Fibroblast of lung (primary cell): ENCODE results near the gene ZBTB9. TPM values are rescaled to one million over a fixed set of nuclear protein-coding genes. Genes with fewer than 3 reads are reported as not detected.

Source experiments
- DNase-seq, 2 donors: peaks; one replicate each; pipeline versions ENCODE4 v3.0.0 to v3.0.0-alpha.2; 2010; ENCODE audit warnings: low read depth in 2 of 2
- H2AFZ ChIP-seq: 2 replicates; pipeline ENCODE4 v1.5.1; 2012; ENCODE audit warnings: low read length, control low read depth, inconsistent platforms
- H3K27ac ChIP-seq: 2 replicates; pipeline ENCODE4 v1.5.1; 2011; ENCODE audit warnings: low read length, control low read depth; ENCODE audit not compliant: insufficient read depth
- H3K27me3 ChIP-seq: 2 replicates; pipeline ENCODE4 v1.5.1; 2011; ENCODE audit warnings: mild to moderate bottlenecking, low read length; ENCODE audit not compliant: control insufficient read depth, insufficient read depth
- H3K36me3 ChIP-seq: 2 replicates; pipeline ENCODE4 v1.5.1; 2011; ENCODE audit warnings: low read length; ENCODE audit not compliant: control insufficient read depth, insufficient read depth
- H3K4me1 ChIP-seq: 2 replicates; pipeline ENCODE4 v1.5.1; 2011; ENCODE audit warnings: low read length; ENCODE audit not compliant: control insufficient read depth, insufficient read depth; ENCODE audit errors: extremely low read depth
- H3K4me2 ChIP-seq: 2 replicates; pipeline ENCODE4 v1.5.1; 2011; ENCODE audit warnings: low read length, control low read depth; ENCODE audit not compliant: insufficient read depth; ENCODE audit errors: extremely low read depth
- H3K4me3 ChIP-seq, 4 experiments: fragments of 200-600 bp in 1 of 4; sonication (generic) in 1 of 4; replicated peaks in 1 of 4; 2 replicates each; pipeline ENCODE4 v1.5.1; 2011 to 2016; ENCODE audit warnings: low read length in 4 of 4, low read depth in 3 of 4, mild to moderate bottlenecking in 3 of 4, control low read depth in 2 of 4, inconsistent platforms in 1 of 4, mixed read lengths in 1 of 4; ENCODE audit not compliant: insufficient read depth in 1 of 4; ENCODE audit errors: control extremely low read depth in 1 of 4
- H3K79me2 ChIP-seq: 2 replicates; pipeline ENCODE4 v1.5.1; 2012; ENCODE audit warnings: mild to moderate bottlenecking, low read length, inconsistent platforms; ENCODE audit not compliant: control insufficient read depth, insufficient read depth
- H3K9ac ChIP-seq: 2 replicates; pipeline ENCODE4 v1.5.1; 2011; ENCODE audit warnings: mild to moderate bottlenecking, low read length, control low read depth; ENCODE audit not compliant: insufficient read depth
- H3K9me3 ChIP-seq: 2 replicates; pipeline ENCODE4 v1.5.1; 2012; ENCODE audit warnings: low read depth, low read length; ENCODE audit not compliant: control insufficient read depth, insufficient read depth
- H4K20me1 ChIP-seq: 2 replicates; pipeline ENCODE4 v1.5.1; 2011; ENCODE audit warnings: low read length; ENCODE audit not compliant: control insufficient read depth, insufficient read depth; ENCODE audit errors: extremely low read depth
- EZH2 ChIP-seq: IDR thresholded peaks from 2 replicates; pipeline ENCODE4 v1.5.1; 2012; ENCODE audit warnings: low read length, control low read depth, mild to moderate bottlenecking; ENCODE audit errors: missing control alignments
- polyA plus RNA-seq, 2 donors: library from polyadenylated mRNA; depleted of rRNA in 1 of 2; stranded (reverse) in 1 of 2; unstranded in 1 of 2; fragments of >200 nt; gene quantifications; 2 replicates each; pipeline ENCODE4 v1.2.1, GENCODE V29; 2011 to 2012; ENCODE audit warnings: missing spikeins in 1 of 2
- total RNA-seq: library from RNA; depleted of rRNA; stranded (reverse); fragments of >200 nt; gene quantifications from 2 replicates; pipeline ENCODE4 v1.2.1, GENCODE V29; 2014
- TF ChIP-seq, protein P1 (sequence below), 2 donors: IDR thresholded peaks in 1 of 2; conservative IDR thresholded peaks in 1 of 2; 1 replicate in 1 of 2; 2 replicates in 1 of 2; pipeline ENCODE4 v1.5.1; 2011 to 2012; ENCODE audit warnings: low read length in 2 of 2, control low read depth in 1 of 2, inconsistent platforms in 1 of 2, low read depth in 1 of 2, mild to moderate bottlenecking in 1 of 2

Gene ZBTB9
- total and polyA plus RNA-seq, 2 donors (not counting 1 experiment from before 2014, with no cell fraction given) = 4.1 to 5.2 TPM

DNA sequence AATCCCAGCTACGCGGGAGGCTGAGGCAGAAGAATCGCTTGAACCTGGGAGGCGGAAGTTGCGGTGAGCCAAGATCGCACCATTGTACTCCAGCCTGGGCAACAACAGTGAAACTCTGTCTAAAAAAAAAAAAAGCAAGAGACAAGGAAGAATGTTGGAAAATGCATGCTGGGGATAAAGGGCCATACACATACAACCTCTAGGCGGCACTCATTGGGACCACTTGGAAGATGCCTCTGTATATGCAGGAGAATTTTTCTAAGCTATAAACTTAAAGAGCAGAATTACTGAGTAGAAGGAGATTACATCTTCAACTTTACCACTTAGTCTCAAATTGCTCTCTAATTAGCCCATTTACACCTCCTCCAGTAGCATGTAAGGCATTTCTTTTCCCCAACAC, 42.8 kb downstream of the ZBTB9 start:
- Histone ChIP-seq H3K27me3 (peaks cover 3% of the 10 kb centered on the region), H3K9ac (no peak overlapping the region), H2AFZ (no peak overlapping the region), H3K27ac (no peak overlapping the region), H3K4me1 (no peaks in the 10 kb centered on the region), H4K20me1 (no peaks in the 10 kb centered on the region), H3K4me3 (no peak overlapping the region), H3K79me2 (no peaks in the 10 kb centered on the region), H3K9me3 (no peaks in the 10 kb centered on the region), H3K4me2 (no peak overlapping the region), H3K36me3 (no peaks in the 10 kb centered on the region)
- no peak for DNase-seq
- TF ChIP-seq EZH2 = no peak
- TF ChIP-seq, protein P1, sequence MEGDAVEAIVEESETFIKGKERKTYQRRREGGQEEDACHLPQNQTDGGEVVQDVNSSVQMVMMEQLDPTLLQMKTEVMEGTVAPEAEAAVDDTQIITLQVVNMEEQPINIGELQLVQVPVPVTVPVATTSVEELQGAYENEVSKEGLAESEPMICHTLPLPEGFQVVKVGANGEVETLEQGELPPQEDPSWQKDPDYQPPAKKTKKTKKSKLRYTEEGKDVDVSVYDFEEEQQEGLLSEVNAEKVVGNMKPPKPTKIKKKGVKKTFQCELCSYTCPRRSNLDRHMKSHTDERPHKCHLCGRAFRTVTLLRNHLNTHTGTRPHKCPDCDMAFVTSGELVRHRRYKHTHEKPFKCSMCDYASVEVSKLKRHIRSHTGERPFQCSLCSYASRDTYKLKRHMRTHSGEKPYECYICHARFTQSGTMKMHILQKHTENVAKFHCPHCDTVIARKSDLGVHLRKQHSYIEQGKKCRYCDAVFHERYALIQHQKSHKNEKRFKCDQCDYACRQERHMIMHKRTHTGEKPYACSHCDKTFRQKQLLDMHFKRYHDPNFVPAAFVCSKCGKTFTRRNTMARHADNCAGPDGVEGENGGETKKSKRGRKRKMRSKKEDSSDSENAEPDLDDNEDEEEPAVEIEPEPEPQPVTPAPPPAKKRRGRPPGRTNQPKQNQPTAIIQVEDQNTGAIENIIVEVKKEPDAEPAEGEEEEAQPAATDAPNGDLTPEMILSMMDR (conservative IDR thresholded peaks at IDR 0.05 in 1 of 2, IDR thresholded peaks at IDR 0.05 in 1 of 2; ENCODE audit: low read depth in 1 of 2, low read length in 2 of 2) = no peak

DNA sequence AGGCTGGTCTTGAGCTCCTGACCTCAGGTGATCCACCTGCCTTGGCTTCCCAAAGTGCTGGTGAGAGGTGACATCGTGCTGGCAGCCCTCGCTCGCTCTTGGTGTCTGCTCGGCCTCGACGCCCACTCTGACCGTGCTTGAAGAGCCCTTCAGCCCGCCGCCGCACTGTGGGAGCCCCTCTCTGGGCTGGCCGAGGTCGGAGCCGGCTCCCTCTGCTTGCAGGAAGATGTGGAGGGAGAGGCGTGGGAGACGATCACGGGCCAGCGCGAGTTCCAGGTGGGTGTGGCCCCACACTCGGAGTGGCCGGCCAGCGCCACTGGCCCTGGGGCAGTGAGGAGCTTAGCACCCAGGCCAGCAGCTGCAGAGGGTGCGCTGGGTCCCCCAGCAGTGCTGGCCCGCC, 48.1 kb downstream of the ZBTB9 start:
- no peak for DNase-seq
- H4K20me1 ChIP-seq = no peaks in the 10 kb centered on the region
- H3K4me1 ChIP-seq = no peaks in the 10 kb centered on the region
- TF ChIP-seq EZH2 = no peak
- TF ChIP-seq, protein P1 (conservative IDR thresholded peaks at IDR 0.05 in 1 of 2, IDR thresholded peaks at IDR 0.05 in 1 of 2; ENCODE audit: low read depth in 1 of 2, low read length in 2 of 2) = no peak
- H3K4me2 ChIP-seq = no peak overlapping the region
- no peak overlapping the region for H3K9ac ChIP-seq
- no peak overlapping the region for H3K4me3 ChIP-seq
- H3K27ac ChIP-seq = no peak overlapping the region
- no peaks in the 10 kb centered on the region for H3K27me3 ChIP-seq
- no peaks in the 10 kb centered on the region for H3K9me3 ChIP-seq
- H2AFZ ChIP-seq = no peak overlapping the region
- no peaks in the 10 kb centered on the region for H3K36me3 ChIP-seq
- no peaks in the 10 kb centered on the region for H3K79me2 ChIP-seq

DNA sequence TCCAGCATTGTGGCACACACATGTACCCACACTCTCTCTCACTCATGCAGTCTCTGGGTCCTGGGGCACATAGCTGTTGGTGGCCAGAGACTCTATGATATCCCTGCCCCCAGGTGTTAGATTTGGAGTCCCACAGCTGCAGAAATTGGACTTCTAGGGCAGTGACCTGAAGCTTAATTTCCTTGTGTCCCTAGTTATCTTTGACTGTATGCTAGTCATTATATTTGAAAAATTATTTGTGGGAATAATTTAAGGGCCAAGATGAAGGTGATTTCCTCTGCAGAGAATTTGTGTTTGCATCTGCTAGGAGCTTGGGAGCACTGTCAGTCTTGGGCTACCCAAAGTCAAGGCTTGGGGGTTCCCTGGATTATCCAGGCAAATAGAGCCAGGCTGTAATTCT, 50.1 kb downstream of the ZBTB9 start:
- H3K36me3 ChIP-seq = no peaks in the 10 kb centered on the region
- H3K9ac ChIP-seq = no peak overlapping the region
- H3K4me2 ChIP-seq = no peak overlapping the region
- no peak overlapping the region for H3K4me3 ChIP-seq
- DNase-seq = no peak
- no peaks in the 10 kb centered on the region for H3K4me1 ChIP-seq
- no peak overlapping the region for H3K27ac ChIP-seq
- no peak for TF ChIP-seq EZH2
- TF ChIP-seq, protein P1 (conservative IDR thresholded peaks at IDR 0.05 in 1 of 2, IDR thresholded peaks at IDR 0.05 in 1 of 2; ENCODE audit: low read depth in 1 of 2, low read length in 2 of 2) = no peak
- H3K79me2 ChIP-seq = no peaks in the 10 kb centered on the region
- no peaks in the 10 kb centered on the region for H4K20me1 ChIP-seq
- H3K9me3 ChIP-seq = no peaks in the 10 kb centered on the region
- no peak overlapping the region for H2AFZ ChIP-seq
- no peaks in the 10 kb centered on the region for H3K27me3 ChIP-seq
